GM18867 (cell line): ENCODE measurements around the gene ZNF507.
"Not testable (repeated sequence)": the region's sequence is repeated elsewhere in the genome, so short reads cannot be mapped to it uniquely, and the experiment has no call there.

Experiments used
- ATAC-seq: cut with Tn5 transposase; IDR thresholded peaks from one replicate; pipeline ENCODE4 v1.9.1; 2021; ENCODE audit warnings: mild to moderate bottlenecking, moderate library complexity; ENCODE audit not compliant: unreplicated experiment

ZNF507 gene

GRCh38 chr19:32367063-32367462, 21.7 kb downstream of the ZNF507 start:
- ATAC-seq, result no peak

GRCh38 chr19:32367948-32368536, 22.6 kb downstream of the ZNF507 start:
- ATAC-seq, result no peak

GRCh38 chr19:32368787-32369186, 23.4 kb downstream of the ZNF507 start:
- ATAC-seq, result no peak

- no peak for ATAC-seq
Observed at GRCh38 chr19:32372726-32373517, 27.5 kb downstream of the ZNF507 start.

GRCh38 chr19:32373585-32374295, 28.3 kb downstream of the ZNF507 start:
- ATAC-seq, result no peak

- not testable (repeated sequence) for ATAC-seq
Observed at GRCh38 chr19:32374362-32374761, 29.0 kb downstream of the ZNF507 start.

GRCh38 chr19:32377088-32377487, 31.7 kb downstream of the ZNF507 start:
- ATAC-seq, result not testable (repeated sequence)

- no peak for ATAC-seq
Observed at GRCh38 chr19:32380269-32380668, 34.9 kb downstream of the ZNF507 start.

- ATAC-seq, result no peak
Observed at GRCh38 chr19:32387701-32388392, 42.4 kb downstream of the ZNF507 start.

GRCh38 chr19:32388393-32388855, 43.0 kb downstream of the ZNF507 start:
- ATAC-seq, result no peak

- no peak for ATAC-seq
Observed at GRCh38 chr19:32392901-32393300, 47.5 kb downstream of the ZNF507 start.

GRCh38 chr19:32396046-32396652, 50.7 kb downstream of the ZNF507 start:
- ATAC-seq, result no peak

GRCh38 chr19:32397671-32398101, 52.3 kb downstream of the ZNF507 start:
- ATAC-seq, result no peak

- ATAC-seq, result no peak
Observed at GRCh38 chr19:32401992-32402391, 56.6 kb downstream of the ZNF507 start.

- ATAC-seq, result no peak
Observed at GRCh38 chr19:32403291-32403995, 58.0 kb downstream of the ZNF507 start.

- ATAC-seq, result no peak
Observed at GRCh38 chr19:32404213-32404932, 59.0 kb downstream of the ZNF507 start.

- ATAC-seq, result no peak
Observed at GRCh38 chr19:32404933-32405430, 59.6 kb downstream of the ZNF507 start.

- peak; percentile 94 for ATAC-seq
Observed at GRCh38 chr19:32405431-32406160, 60.2 kb downstream of the ZNF507 start, which contains the start of gene DPY19L3. Gene DPY19L3 (plus strand): TSS chr19:32405770. CDS start chr19:32408254, 2,484 bp downstream.
